Endodermal cell (in vitro differentiated cells): ENCODE measurements around the gene FAM83F. TPM values are rescaled to one million over a fixed set of nuclear protein-coding genes. Genes with fewer than 3 reads are reported as not detected.

Source experiments
- DNase-seq: peaks from one replicate; pipeline ENCODE4 v3.0.0-alpha.2; 2017
- H3K27ac ChIP-seq: 2 replicates; pipeline ENCODE4 v1.5.1; 2013; ENCODE audit warnings: mild to moderate bottlenecking, low read depth, low read length, moderate library complexity
- H3K27me3 ChIP-seq: 2 replicates; pipeline ENCODE4 v1.6.1; 2013; ENCODE audit warnings: mild to moderate bottlenecking, low read length, moderate library complexity; ENCODE audit not compliant: insufficient read depth, control insufficient read depth, poor library complexity, severe bottlenecking
- H3K36me3 ChIP-seq: 2 replicates; pipeline ENCODE4 v1.7.0; 2013; ENCODE audit warnings: mild to moderate bottlenecking, low read length, moderate library complexity; ENCODE audit not compliant: control insufficient read depth, insufficient read depth
- H3K4me1 ChIP-seq: one replicate; pipeline ENCODE4 v1.7.0; 2013; ENCODE audit warnings: low read length; ENCODE audit not compliant: control insufficient read depth, insufficient read depth
- H3K4me3 ChIP-seq: 2 replicates; pipeline ENCODE4 v1.5.1; 2013; ENCODE audit warnings: mild to moderate bottlenecking, low read length, moderate library complexity
- H3K9ac ChIP-seq: 2 replicates; pipeline ENCODE4 v1.6.1; 2013; ENCODE audit warnings: mild to moderate bottlenecking, low read length, moderate library complexity; ENCODE audit not compliant: poor library complexity, severe bottlenecking; ENCODE audit errors: extremely low read depth
- H3K9me3 ChIP-seq: 2 replicates; pipeline ENCODE4 v1.6.1; 2013; ENCODE audit warnings: mild to moderate bottlenecking, low read length, moderate library complexity; ENCODE audit not compliant: control insufficient read depth
- H3K27ac Mint-ChIP-seq: 2 replicates; pipeline ENCODE4 v1.8.0; 2020; ENCODE audit warnings: mixed read lengths
- H3K27me3 Mint-ChIP-seq: 2 replicates; pipeline ENCODE4 v1.8.0; 2021; ENCODE audit warnings: mild to moderate bottlenecking, mixed read lengths; ENCODE audit not compliant: insufficient read depth
- H3K36me3 Mint-ChIP-seq: 2 replicates; pipeline ENCODE4 v1.8.0; 2020; ENCODE audit warnings: low read depth, mixed read lengths
- H3K4me1 Mint-ChIP-seq: 2 replicates; pipeline ENCODE4 v1.8.0; 2020; ENCODE audit warnings: mixed read lengths
- H3K4me3 Mint-ChIP-seq: 2 replicates; pipeline ENCODE4 v1.8.0; 2020; ENCODE audit warnings: mild to moderate bottlenecking, moderate library complexity, mixed read lengths
- H3K9me3 Mint-ChIP-seq: 2 replicates; pipeline ENCODE4 v1.8.0; 2020; ENCODE audit warnings: mild to moderate bottlenecking, mixed read lengths
- CTCF ChIP-seq: fragments of 200-600 bp; sonication (generic); conservative IDR thresholded peaks from 2 replicates; pipeline ENCODE4 v1.5.0; 2021; ENCODE audit warnings: antibody characterized with exemption, mild to moderate bottlenecking
- WGBS, 2 experiments: methylation state at CpG; one replicate each; pipeline versions ENCODE4 v1.1.5 to v1.1.7; 2013; ENCODE audit warnings: missing lambda C conversion rate in 2 of 2, mixed read lengths in 1 of 2; ENCODE audit not compliant: insufficient coverage in 1 of 2, insufficient read length in 1 of 2; 5-methylcytosine and 5-hydroxymethylcytosine counted together
- total RNA-seq, 2 donors: library from RNA; stranded (reverse); fragmentation: NEBNext Ultra II Directional in 1 of 2; extraction: Animal tissue kit (Norgen Biotek cat#: 25700) in 1 of 2; gene quantifications; 2 replicates in 1 of 2; 3 replicates in 1 of 2; pipeline ENCODE4 v1.2.1, GENCODE V29; 2021

The FAM83F gene
- total RNA-seq, 2 donors from 2014 or later: 18.9 to 34.1 TPM

DNA sequence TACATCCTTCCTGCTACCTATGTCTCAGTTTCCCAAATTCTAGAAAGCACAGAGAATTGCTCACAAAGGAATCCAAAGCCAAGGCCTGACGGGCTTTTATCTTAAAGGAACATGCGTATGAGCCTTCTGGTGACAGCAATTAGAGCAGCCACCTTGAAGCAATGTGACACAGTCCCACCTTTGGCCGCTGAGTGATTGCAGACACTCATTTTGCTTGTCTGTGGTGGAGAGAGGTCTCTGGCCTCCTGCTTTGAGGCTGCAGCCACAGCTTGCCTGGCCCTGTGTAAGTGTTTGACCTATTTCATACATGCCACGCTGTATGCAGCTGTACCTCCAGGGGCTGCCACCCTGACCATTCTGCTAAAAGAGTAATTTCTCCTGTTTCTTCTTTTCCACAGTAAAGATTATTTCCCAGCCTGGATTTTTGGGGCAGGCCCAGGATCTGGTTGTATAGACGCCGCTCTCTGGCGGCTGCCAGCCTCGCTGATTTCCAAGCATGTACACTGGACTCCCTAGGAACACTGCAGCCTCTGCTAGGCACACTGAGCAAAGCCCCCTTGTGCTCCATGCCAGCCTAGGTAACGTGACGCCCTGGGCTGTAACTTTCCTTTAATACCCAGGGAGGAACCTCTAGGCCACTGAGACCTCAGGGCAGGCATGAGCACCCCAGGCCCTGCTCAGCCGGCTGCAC lies 35.7 kb upstream of the FAM83F start:
- no peaks in the 10 kb centered on the region for H3K9me3 ChIP-seq
- H3K4me3 ChIP-seq: no peak overlapping the region
- H3K36me3 Mint-ChIP-seq: no peaks in the 10 kb centered on the region
- H3K4me1 Mint-ChIP-seq: peaks cover 17% of the 10 kb centered on the region
- H3K4me1 ChIP-seq: peaks cover 6% of the 10 kb centered on the region
- H3K27me3 Mint-ChIP-seq: peaks cover 22% of the 10 kb centered on the region
- WGBS, 2 experiments: 85 to 93% methylated on average over 7 to 11 of the region's 11 CpGs
- H3K9me3 Mint-ChIP-seq: no peaks in the 10 kb centered on the region
- no peak overlapping the region for H3K4me3 Mint-ChIP-seq
- H3K9ac ChIP-seq: no peak overlapping the region
- no peak overlapping the region for H3K27ac Mint-ChIP-seq
- no peaks in the 10 kb centered on the region for H3K36me3 ChIP-seq
- no peak for TF ChIP-seq CTCF
- no peak overlapping the region for H3K27ac ChIP-seq
- DNase-seq: no peak
- H3K27me3 ChIP-seq: no peaks in the 10 kb centered on the region

DNA sequence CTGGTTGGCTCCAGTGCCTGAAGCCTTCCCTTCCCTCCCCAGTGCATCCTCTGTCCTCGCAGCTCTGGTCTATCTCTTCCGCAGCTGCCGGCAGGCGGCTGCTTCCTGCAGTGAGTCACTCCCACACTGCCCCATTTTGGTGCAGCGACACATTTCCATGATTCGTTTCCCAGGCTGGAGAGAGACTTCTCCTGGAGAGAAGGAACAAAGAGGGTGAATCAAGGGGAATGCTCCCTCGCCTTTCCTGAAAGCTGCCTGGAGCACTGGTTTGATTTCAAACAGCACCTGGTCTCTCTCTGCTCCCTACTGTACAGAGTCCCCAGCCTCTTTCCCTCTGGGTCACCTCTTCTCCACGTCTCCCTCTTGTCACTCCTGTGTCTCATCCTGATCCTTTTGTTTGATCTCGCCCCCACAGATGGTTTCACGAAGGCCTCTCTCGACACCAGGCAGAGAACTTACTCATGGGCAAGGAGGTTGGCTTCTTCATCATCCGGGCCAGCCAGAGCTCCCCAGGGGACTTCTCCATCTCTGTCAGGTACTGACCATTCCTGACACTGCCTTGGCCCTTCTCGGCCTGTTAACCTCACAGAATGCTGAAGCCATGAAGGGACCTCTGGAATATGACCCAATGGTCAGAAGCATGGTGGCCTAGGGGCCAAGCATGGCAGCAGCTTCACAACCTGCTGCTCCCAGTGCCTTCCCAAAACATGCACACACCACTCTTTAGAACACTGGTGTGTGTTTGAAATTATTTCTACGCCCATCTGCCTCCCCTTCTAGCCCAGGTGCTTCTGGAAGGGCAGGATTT lies 34.9 kb upstream of the FAM83F start, which contains the start of gene TMA7B:
Gene TMA7B, plus strand, starts transcription at position 758 of the 808 bp plus-strand sequence. CDS start 3,978 bp downstream, outside the sequence.
- Mint-ChIP-seq H3K27ac (no peak within 1 kb of the TSS), H3K4me3 (no peak within 1 kb of the TSS)

More for the DNA sequence above, 34.9 kb upstream of the FAM83F start, which contains the start of gene TMA7B:
- H3K36me3 ChIP-seq: no peaks in the 10 kb centered on the region
- TF ChIP-seq CTCF: peak; percentile 69
- no peak within 1 kb of the TSS for H3K9ac ChIP-seq
- H3K27me3 Mint-ChIP-seq: peaks cover 24% of the 10 kb centered on the region
- H3K36me3 Mint-ChIP-seq: no peaks in the 10 kb centered on the region
- H3K27ac ChIP-seq: no peak within 1 kb of the TSS
- H3K9me3 ChIP-seq: no peaks in the 10 kb centered on the region
- peak; percentile 85 for DNase-seq
- no peaks in the 10 kb centered on the region for H3K9me3 Mint-ChIP-seq
- no peak within 1 kb of the TSS for H3K4me3 ChIP-seq
- H3K4me1 Mint-ChIP-seq: peaks cover 17% of the 10 kb centered on the region
- 51 to 56% methylated on average over 7 to 14 of the region's 14 CpGs for WGBS, 2 experiments
- H3K4me1 ChIP-seq: peaks cover 6% of the 10 kb centered on the region
- H3K27me3 ChIP-seq: no peaks in the 10 kb centered on the region
